SK-N-SH treated with all-trans-retinoic acid at 6 μM for 48 hours (cell line): ENCODE results near the gene SEC16A.

Experiments
- ATAC-seq: fragments of 200-7000 bp; cut with Tn5 transposase; 3 replicates; pipeline ENCODE4 v1.9.1; 2020; ENCODE audit warnings: mild to moderate bottlenecking, moderate library complexity
- ARNTL ChIP-seq: fragments of 450-650 bp; formaldehyde crosslinking; IDR thresholded peaks from 2 replicates; pipeline ENCODE4 v1.5.0; 2020; ENCODE audit warnings: low read depth, mild to moderate bottlenecking, moderate library complexity, borderline replicate concordance
- BACH2 ChIP-seq: fragments of 250-450 bp; sonication (Bioruptor Pico); IDR thresholded peaks from 2 replicates; pipeline ENCODE4 v1.9.0; 2021; ENCODE audit warnings: mild to moderate bottlenecking, borderline replicate concordance
- CSDC2 ChIP-seq: fragments of 250-450 bp; sonication (Bioruptor Pico); IDR thresholded peaks from 2 replicates; pipeline ENCODE4 v1.5.0; 2020; ENCODE audit warnings: mild to moderate bottlenecking, moderate library complexity
- ESRRG ChIP-seq: fragments of 250-450 bp; sonication (Bioruptor Pico); IDR thresholded peaks from 2 replicates; pipeline ENCODE4 v1.6.1; 2021; ENCODE audit warnings: mild to moderate bottlenecking
- GLIS3 ChIP-seq: fragments of 250-450 bp; sonication (Bioruptor Pico); IDR thresholded peaks from 2 replicates; pipeline ENCODE4 v1.5.0; 2020; ENCODE audit warnings: mild to moderate bottlenecking, moderate library complexity
- ISL1 ChIP-seq: fragments of 250-450 bp; sonication (Bioruptor Pico); IDR thresholded peaks from 2 replicates; pipeline ENCODE4 v2.1.2; 2022; ENCODE audit warnings: mild to moderate bottlenecking, moderate library complexity
- OSR1 ChIP-seq: fragments of 250-450 bp; sonication (Bioruptor Pico); IDR thresholded peaks from 2 replicates; pipeline ENCODE4 v1.8.0; 2022; ENCODE audit warnings: moderate library complexity, mild to moderate bottlenecking, inconsistent platforms
- PPARA ChIP-seq: fragments of 250-450 bp; sonication (Bioruptor Pico); IDR thresholded peaks from 2 replicates; pipeline ENCODE4 v1.5.0; 2020; ENCODE audit warnings: mild to moderate bottlenecking, borderline replicate concordance
- RARB ChIP-seq: fragments of 250-450 bp; sonication (Bioruptor Pico); IDR thresholded peaks from 2 replicates; pipeline ENCODE4 v1.8.0; 2021; ENCODE audit warnings: mild to moderate bottlenecking, moderate library complexity
- SNAI2 ChIP-seq: fragments of 250-450 bp; sonication (Bioruptor Pico); IDR thresholded peaks from 2 replicates; pipeline ENCODE4 v1.5.0; 2020; ENCODE audit warnings: mild to moderate bottlenecking, moderate library complexity
- TCF4 ChIP-seq: fragments of 250-450 bp; sonication (Bioruptor Pico); IDR thresholded peaks from 2 replicates; pipeline ENCODE4 v1.8.0; 2021; ENCODE audit warnings: mild to moderate bottlenecking, moderate library complexity, borderline replicate concordance
- ZC3H10 ChIP-seq: fragments of 250-450 bp; sonication (Bioruptor Pico); IDR thresholded peaks from 2 replicates; pipeline ENCODE4 v1.5.1; 2021; ENCODE audit warnings: mild to moderate bottlenecking, moderate library complexity
- ZFP3 ChIP-seq: fragments of 250-450 bp; sonication (Bioruptor Pico); IDR thresholded peaks from 2 replicates; pipeline ENCODE4 v1.5.0; 2020; ENCODE audit warnings: mild to moderate bottlenecking, moderate library complexity
- ZFP30 ChIP-seq: fragments of 450-650 bp; formaldehyde crosslinking; IDR thresholded peaks from 2 replicates; pipeline ENCODE4 v1.5.0; 2022; ENCODE audit warnings: mild to moderate bottlenecking, moderate library complexity
- ZNF565 ChIP-seq: fragments of 450-650 bp; formaldehyde crosslinking; conservative IDR thresholded peaks from 2 replicates; pipeline ENCODE4 v1.5.0; 2020; ENCODE audit warnings: low read depth, mild to moderate bottlenecking, moderate library complexity
- ZNF70 ChIP-seq: fragments of 450-650 bp; formaldehyde crosslinking; IDR thresholded peaks from 2 replicates; pipeline ENCODE4 v1.5.0; 2020; ENCODE audit warnings: mild to moderate bottlenecking, moderate library complexity
- ZNF8 ChIP-seq: fragments of 450-650 bp; formaldehyde crosslinking; IDR thresholded peaks from 2 replicates; pipeline ENCODE4 v1.5.0; 2020; ENCODE audit warnings: mild to moderate bottlenecking, moderate library complexity
- TF ChIP-seq, protein P1 (sequence below): fragments of 250-450 bp; sonication (Bioruptor Pico); IDR thresholded peaks from 2 replicates; pipeline ENCODE4 v1.8.0; 2020; ENCODE audit warnings: mild to moderate bottlenecking, moderate library complexity, borderline replicate concordance
- TF ChIP-seq, protein P2 (sequence below): fragments of 250-450 bp; sonication (Bioruptor Pico); IDR thresholded peaks from 2 replicates; pipeline ENCODE4 v1.5.0; 2020; ENCODE audit warnings: mild to moderate bottlenecking, moderate library complexity
- TF ChIP-seq, protein P3 (sequence below): fragments of 250-450 bp; sonication (Bioruptor Pico); IDR thresholded peaks from 2 replicates; pipeline ENCODE4 v1.8.0; 2021; ENCODE audit warnings: low read depth, mild to moderate bottlenecking, moderate library complexity, borderline replicate concordance
- TF ChIP-seq, protein P4 (sequence below): fragments of 250-450 bp; sonication (Bioruptor Pico); IDR thresholded peaks from 2 replicates; pipeline ENCODE4 v1.5.1; 2021; ENCODE audit warnings: mild to moderate bottlenecking, moderate library complexity
- TF ChIP-seq, protein P5 (sequence below): fragments of 250-450 bp; sonication (Bioruptor Pico); IDR thresholded peaks from 2 replicates; pipeline ENCODE4 v1.5.1; 2020; ENCODE audit warnings: low read depth, mild to moderate bottlenecking, moderate library complexity

The SEC16A gene

DNA sequence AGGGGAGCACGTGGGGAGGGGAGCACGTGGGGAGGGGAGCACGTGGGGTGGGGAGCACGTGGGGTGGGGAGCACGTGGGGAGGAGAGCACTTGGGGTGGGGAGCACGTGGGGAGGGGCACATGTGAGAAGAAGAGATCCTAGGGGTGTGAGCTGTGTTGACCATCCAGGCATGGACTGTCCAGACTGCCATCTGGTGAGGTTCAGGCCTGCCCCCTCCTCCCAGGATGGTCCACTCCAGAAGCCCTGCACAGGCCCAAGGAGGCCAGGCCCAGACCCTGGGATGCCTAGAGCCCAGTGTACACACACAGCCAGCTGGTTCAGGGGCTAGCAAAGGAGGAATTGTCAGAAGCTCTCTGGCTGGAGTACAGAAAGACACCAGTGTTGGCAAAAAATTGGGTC is 85.2 kb downstream of the SEC16A start:
- TF ChIP-seq ISL1 (CRISPR knock-in tag) (no peak), ZC3H10 (CRISPR knock-in tag) (no peak), GLIS3 (no peak), ZFP30 (CRISPR knock-in tag) (no peak), ESRRG (CRISPR knock-in tag) (no peak), RARB (no peak), ZNF565 (CRISPR knock-in tag) (no peak), SNAI2 (CRISPR knock-in tag) (no peak), BACH2 (no peak), PPARA (no peak)
- TF ChIP-seq, protein P1, sequence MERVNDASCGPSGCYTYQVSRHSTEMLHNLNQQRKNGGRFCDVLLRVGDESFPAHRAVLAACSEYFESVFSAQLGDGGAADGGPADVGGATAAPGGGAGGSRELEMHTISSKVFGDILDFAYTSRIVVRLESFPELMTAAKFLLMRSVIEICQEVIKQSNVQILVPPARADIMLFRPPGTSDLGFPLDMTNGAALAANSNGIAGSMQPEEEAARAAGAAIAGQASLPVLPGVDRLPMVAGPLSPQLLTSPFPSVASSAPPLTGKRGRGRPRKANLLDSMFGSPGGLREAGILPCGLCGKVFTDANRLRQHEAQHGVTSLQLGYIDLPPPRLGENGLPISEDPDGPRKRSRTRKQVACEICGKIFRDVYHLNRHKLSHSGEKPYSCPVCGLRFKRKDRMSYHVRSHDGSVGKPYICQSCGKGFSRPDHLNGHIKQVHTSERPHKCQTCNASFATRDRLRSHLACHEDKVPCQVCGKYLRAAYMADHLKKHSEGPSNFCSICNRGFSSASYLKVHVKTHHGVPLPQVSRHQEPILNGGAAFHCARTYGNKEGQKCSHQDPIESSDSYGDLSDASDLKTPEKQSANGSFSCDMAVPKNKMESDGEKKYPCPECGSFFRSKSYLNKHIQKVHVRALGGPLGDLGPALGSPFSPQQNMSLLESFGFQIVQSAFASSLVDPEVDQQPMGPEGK (CRISPR knock-in tag) = no peak

DNA sequence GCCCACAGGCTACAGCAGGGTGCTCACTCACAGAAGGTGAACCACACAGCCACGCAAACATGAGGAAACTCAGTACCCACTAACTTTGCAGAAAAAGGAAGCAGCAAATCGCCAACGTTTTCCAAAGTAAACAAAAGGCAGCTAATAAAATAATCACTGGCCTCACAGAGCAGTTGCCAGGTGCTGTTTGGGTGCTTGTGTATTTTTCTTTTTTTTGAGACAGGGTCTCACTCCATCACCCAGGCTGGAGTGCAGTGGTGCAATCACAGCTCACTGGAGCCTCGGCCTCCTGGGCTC is 86.7 kb downstream of the SEC16A start:
- TF ChIP-seq ZFP30 (CRISPR knock-in tag) (no peak), ZNF8 (CRISPR knock-in tag) (no peak), BACH2 (no peak), RARB (no peak), OSR1 (CRISPR knock-in tag) (no peak), CSDC2 (no peak), SNAI2 (CRISPR knock-in tag) (no peak), ZNF70 (CRISPR knock-in tag) (no peak), ZNF565 (CRISPR knock-in tag) (no peak), TCF4 (CRISPR knock-in tag) (no peak), ZC3H10 (CRISPR knock-in tag) (no peak), ARNTL (CRISPR knock-in tag) (no peak), ESRRG (CRISPR knock-in tag) (no peak), ZFP3 (CRISPR knock-in tag) (no peak), GLIS3 (no peak)
- TF ChIP-seq, protein P2, sequence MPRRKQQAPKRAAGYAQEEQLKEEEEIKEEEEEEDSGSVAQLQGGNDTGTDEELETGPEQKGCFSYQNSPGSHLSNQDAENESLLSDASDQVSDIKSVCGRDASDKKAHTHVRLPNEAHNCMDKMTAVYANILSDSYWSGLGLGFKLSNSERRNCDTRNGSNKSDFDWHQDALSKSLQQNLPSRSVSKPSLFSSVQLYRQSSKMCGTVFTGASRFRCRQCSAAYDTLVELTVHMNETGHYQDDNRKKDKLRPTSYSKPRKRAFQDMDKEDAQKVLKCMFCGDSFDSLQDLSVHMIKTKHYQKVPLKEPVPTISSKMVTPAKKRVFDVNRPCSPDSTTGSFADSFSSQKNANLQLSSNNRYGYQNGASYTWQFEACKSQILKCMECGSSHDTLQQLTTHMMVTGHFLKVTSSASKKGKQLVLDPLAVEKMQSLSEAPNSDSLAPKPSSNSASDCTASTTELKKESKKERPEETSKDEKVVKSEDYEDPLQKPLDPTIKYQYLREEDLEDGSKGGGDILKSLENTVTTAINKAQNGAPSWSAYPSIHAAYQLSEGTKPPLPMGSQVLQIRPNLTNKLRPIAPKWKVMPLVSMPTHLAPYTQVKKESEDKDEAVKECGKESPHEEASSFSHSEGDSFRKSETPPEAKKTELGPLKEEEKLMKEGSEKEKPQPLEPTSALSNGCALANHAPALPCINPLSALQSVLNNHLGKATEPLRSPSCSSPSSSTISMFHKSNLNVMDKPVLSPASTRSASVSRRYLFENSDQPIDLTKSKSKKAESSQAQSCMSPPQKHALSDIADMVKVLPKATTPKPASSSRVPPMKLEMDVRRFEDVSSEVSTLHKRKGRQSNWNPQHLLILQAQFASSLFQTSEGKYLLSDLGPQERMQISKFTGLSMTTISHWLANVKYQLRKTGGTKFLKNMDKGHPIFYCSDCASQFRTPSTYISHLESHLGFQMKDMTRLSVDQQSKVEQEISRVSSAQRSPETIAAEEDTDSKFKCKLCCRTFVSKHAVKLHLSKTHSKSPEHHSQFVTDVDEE = no peak
- TF ChIP-seq, protein P3, sequence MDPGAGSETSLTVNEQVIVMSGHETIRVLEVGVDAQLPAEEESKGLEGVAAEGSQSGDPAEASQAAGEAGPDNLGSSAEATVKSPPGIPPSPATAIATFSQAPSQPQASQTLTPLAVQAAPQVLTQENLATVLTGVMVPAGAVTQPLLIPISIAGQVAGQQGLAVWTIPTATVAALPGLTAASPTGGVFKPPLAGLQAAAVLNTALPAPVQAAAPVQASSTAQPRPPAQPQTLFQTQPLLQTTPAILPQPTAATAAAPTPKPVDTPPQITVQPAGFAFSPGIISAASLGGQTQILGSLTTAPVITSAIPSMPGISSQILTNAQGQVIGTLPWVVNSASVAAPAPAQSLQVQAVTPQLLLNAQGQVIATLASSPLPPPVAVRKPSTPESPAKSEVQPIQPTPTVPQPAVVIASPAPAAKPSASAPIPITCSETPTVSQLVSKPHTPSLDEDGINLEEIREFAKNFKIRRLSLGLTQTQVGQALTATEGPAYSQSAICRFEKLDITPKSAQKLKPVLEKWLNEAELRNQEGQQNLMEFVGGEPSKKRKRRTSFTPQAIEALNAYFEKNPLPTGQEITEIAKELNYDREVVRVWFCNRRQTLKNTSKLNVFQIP = no peak
- TF ChIP-seq, protein P4, sequence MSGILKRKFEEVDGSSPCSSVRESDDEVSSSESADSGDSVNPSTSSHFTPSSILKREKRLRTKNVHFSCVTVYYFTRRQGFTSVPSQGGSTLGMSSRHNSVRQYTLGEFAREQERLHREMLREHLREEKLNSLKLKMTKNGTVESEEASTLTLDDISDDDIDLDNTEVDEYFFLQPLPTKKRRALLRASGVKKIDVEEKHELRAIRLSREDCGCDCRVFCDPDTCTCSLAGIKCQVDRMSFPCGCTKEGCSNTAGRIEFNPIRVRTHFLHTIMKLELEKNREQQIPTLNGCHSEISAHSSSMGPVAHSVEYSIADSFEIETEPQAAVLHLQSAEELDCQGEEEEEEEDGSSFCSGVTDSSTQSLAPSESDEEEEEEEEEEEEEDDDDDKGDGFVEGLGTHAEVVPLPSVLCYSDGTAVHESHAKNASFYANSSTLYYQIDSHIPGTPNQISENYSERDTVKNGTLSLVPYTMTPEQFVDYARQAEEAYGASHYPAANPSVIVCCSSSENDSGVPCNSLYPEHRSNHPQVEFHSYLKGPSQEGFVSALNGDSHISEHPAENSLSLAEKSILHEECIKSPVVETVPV (CRISPR knock-in tag) = no peak
- TF ChIP-seq, protein P1 (CRISPR knock-in tag) = no peak
- TF ChIP-seq, protein P5, sequence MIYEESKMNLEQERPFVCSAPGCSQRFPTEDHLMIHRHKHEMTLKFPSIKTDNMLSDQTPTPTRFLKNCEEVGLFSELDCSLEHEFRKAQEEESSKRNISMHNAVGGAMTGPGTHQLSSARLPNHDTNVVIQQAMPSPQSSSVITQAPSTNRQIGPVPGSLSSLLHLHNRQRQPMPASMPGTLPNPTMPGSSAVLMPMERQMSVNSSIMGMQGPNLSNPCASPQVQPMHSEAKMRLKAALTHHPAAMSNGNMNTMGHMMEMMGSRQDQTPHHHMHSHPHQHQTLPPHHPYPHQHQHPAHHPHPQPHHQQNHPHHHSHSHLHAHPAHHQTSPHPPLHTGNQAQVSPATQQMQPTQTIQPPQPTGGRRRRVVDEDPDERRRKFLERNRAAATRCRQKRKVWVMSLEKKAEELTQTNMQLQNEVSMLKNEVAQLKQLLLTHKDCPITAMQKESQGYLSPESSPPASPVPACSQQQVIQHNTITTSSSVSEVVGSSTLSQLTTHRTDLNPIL = no peak
- TF ChIP-seq, all 23 proteins: peak for 0
- no peak for ATAC-seq

More for the DNA sequence above, 85.2 kb downstream of the SEC16A start:
- ATAC-seq = no peak
